HG03175 (cell line): ENCODE results near the gene ARHGAP32.
A peak's percentile ranks its signal among the peaks of the same experiment; 100 is the strongest.
"Not testable (repeated sequence)": the region's sequence is repeated elsewhere in the genome, so short reads cannot be mapped to it uniquely, and the experiment has no call there.

Experiments used
- ATAC-seq: cut with Tn5 transposase; IDR thresholded peaks from one replicate; pipeline ENCODE4 v1.9.1; 2021; ENCODE audit warnings: mild to moderate bottlenecking, moderate library complexity; ENCODE audit not compliant: unreplicated experiment

Gene ARHGAP32

DNA sequence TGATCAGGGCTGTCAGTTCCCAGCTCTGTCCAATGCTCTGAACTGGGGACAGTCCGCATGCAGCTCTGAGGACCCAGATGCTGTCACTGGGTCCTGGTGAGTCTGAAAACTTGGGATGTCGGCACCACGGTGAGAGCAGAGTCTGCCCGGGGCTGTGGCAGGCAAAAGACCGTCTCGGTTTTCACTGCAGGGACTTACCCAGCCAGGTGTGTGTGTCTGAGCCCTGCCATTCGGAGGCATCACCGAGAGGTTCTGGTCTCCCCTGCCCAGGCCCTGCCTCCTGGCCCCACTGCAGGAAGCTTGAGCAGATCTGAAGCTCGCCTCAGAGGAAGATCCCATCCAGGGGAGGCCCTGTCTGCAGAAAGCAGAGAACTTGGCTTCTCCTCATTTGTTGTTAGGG lies 254.6 kb downstream of the ARHGAP32 start:
- ATAC-seq: no peak

DNA sequence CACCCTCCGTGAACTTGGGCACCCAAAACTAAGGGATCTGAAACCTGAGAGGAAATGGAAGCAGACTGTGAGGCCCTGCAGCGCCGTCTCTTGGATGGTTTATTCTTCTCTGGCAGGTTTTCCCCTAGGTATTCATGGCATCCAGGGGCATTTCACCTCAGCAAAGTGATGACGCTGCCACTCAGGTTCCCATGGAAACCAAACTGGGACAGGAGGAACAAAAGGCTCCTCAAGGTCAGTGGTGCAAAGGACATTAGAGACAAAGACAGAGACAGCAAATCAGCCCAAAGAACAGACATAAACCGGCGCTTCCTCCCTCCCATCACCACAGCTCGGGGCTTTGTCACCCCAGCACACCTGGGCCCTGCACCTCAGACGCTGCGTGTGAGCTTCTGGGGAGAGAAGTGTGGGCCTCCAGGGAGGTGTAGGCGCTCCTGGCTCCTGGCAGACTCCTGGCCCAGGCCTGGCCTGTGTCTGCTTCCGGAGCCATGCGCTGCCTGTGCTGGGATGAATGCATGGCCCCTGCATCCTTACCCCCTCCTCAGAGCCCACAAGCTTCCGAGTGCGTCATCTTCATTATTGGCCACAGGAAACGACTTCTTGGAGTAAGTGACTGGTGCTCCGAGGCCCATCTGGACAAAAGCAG lies 255.4 kb downstream of the ARHGAP32 start:
- ATAC-seq: no peak

DNA sequence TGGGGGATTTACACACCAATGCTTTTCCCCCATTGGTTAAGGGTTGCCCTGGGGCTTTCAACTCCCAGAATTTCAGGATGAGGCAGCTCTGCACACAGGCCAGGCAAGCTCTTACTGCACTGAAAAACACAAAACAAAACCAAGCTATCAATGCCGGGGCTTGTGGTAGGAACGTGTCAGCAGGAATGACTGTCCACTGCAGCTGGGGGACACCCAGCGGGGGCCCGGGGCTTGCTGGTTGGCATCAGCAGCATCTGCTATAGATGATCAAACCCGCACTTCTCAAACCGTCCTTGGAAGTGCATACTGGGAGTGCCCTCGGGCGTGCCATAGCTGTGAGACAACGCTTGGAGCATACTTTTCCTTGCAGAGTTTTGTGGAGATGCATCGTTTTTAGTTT lies 257.2 kb downstream of the ARHGAP32 start:
- no peak for ATAC-seq

DNA sequence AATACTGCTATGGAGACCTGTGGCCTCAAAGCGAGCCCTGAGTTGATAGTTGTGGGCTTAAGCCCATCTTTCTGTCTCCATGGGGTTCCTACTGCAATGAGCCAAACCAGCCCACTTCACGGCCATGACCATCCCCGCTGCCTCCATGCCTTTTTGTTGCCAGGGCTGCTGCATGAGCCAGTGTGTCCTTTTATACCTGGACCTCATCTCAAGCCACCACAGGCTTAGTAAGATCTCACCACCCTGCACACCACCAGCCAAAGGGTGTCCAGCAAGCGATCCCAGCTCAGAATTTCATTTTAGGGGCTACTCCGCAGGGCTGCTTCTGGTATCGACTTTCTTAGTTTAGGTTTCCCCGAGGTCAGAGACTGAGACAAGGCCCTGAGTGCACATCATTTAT lies 257.8 kb downstream of the ARHGAP32 start:
- no peak for ATAC-seq

DNA sequence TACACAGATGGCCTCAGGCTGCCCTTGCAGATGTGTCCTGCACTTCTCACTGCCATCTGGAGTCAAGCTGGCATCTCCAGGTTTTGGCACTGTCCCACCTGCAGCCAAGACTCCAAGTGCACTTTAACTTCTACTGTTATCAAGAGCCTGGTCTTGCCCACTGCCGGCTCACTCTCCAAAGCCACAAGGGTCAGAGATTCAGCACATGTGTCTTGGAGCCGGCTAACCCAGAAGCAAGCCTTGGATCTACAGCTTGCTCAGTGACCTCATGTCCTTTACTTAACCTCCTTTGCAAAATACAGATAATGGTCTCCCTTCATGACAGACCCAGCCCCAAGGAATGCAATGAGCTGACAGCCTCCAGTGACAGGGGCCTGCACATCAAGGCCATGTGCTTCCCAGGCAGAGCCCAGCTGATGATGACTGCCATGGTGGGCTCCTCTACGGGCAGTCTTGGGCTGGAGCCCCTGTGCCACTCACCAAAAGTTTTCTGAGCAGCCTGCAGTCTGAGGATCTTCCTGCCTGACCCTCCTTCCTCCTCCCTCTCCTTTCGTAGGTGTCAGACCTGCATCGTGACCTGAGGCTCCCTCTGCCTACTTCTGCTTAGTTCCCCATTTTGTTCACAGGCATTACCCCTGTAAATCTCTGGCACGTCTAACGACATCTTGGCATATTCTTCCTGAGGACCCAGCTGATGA lies 258.5 kb downstream of the ARHGAP32 start:
- ATAC-seq: no peak

DNA sequence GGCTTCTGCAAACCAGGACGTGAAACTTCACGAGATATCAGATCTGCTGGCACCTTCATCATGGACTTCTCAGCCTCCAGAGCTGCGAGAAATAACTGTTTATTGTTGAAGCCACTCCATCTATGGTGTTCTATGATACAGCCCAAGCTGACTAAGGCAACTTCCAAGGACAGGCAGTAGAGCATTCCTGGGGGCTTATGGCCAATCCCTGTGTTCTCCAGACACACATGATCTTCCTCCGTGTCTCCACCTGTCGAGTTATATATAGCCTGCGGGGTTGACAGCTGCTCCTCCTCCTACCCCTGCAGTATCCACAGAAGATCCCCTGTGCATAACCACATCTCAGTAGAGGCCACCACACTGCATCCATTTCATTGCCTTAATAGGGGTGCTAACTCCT lies 260.5 kb downstream of the ARHGAP32 start:
- no peak for ATAC-seq

DNA sequence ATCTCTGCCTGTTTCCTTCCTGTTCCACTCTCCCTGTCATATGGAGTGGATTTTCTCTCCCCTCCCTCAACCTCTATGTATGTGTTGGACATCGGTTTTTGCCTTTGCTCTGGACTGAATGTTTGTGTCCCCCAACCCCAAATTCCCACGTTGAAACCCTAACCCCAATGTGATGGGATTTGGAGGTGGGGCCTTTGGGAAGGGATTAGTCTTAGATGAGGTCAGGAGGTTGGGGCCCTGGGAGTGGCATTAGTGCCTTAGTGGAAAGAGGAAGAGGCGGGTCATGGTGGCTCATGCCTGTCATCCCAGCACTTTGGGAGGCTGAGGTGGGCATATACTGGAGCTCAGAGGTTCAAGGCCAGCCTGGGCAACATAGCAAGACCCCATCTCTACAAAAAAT lies 261.1 kb downstream of the ARHGAP32 start:
- no peak for ATAC-seq

DNA sequence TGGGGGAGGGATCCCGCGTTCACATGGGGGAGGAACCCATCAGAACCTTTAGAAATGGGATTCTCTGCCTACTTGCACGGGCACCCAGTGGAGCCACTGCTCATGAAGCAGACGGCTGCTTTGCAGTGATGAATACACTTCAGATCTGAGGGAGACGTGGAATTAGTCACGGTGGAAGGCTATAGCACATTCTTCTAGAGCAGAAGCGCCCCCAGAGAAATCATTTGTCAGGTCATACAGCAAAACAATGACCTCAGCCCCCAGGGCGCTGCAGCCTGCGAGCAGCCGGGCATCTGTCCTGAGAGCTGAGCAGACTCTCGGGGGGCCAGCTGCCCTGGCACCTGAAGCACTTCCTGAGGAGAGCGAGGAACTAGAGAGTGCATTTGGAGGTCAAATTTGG lies 262.1 kb downstream of the ARHGAP32 start:
- ATAC-seq: no peak

DNA sequence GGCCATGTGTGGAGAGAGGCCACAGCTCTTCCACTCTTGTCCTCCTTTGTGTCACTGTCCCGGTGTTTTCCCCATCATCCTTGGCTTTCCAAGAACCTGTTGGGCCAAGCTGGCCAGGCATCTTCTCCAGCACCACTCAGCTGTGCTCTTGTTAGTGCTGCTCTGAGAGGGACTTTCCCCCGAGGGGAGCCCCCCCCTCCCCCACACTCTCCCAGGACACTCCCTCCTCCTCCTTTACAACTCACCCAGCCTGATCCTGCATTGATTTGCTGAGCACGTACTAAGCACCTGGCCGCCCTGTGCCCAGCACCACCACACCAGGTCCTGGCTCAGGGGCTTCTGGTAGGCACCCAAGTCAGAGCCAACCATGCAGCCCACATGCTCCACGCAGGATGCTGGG lies 262.7 kb downstream of the ARHGAP32 start:
- ATAC-seq: no peak

DNA sequence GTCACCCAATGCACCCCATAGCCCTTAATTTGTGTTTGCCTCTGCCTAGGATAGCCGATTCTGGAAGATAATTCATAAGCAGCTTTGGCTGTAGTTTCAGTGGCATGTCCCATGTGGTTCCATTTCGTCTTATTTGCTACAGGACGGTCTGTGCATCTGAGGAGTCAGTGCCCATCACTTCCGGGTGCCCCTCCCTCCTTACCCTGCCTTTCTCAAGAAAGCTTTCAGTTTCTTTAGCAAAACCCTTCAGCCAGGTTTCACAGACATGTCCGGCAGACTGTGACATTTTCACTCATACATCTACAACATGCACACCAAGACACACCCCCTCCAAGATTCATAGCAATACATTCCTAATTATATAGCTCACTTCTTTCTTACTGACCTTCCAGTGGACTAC lies 263.7 kb downstream of the ARHGAP32 start:
- peak; percentile 99 for ATAC-seq

DNA sequence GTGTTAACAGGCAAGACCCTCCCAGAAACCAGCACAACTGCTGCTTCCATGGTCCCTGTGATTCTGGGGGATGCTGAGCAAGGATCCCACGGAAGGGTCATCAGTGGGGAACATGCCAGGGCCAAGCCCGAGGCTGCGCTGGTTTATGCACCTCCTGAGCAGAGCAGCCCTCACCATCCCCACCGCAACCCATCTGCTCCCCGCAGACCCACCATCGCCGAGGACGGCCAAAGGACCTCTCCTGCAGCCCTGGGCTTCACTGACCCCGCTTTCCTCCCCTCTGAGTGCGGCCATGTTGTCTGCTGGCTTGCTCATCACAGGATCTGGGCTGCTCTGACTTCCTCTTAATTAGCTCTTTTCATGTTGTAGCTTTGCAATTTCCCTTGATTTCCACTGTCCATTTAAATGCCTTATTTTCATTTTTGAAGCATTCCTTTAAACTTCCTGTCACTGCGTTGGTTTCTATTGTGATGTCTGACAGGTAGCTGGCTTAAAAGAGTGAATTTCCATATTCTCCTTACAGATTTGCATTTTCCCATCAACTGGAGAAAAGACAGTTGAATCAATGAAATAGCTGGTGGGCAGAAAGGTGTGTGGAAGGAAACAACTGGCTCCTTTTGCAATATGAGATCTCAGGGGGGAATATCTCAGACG lies 264.3 kb downstream of the ARHGAP32 start:
- no peak for ATAC-seq

DNA sequence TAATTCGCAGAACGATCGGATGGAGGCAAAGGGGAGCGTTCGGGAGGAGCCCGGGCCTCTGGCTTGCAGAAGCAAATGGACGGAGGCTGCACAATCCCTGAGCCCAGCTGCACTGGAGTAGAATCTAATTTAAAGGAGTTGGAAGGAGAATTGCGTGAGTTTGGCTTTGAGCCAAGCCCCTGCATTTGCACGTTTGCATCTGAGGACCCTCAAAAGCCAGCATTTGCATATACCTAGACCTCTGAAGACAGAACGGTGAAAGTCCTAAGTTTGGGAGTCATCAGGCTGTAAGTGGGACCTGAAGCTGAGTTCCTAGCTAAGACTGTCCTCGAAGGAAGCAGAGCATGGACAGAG lies 265.0 kb downstream of the ARHGAP32 start:
- ATAC-seq: no peak

DNA sequence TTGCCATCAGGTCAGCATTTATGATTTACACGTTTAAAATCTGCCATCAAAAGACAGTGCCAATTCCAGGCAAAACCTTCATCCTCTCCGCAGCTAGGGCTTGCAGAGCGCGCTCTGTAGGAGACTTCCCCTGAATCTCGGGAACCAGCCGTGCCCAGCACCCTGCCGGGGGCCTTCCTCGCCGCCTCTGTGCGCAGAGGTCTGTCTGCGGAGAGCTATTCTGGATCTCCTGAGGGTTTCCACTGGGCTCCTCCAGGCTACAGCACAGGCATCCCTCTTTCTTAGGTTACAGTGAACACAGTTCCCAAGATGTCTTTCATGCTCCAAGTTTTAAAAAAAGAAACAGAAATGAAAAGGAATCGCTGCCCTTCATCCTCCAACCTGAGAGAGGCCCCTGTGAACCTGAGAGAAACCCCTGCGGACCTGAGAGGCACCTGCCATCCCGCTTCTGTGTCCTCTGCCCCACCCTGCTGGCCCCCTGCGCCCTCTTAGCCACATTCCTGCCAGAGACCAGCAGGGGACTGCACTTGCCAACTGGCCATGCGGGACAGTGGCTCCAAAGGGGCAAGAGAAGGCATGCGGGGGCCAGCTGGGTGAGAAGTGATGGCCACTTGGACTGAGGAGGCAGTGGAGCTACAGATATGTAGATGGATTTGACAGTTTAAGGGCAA lies 265.6 kb downstream of the ARHGAP32 start:
- ATAC-seq: no peak

DNA sequence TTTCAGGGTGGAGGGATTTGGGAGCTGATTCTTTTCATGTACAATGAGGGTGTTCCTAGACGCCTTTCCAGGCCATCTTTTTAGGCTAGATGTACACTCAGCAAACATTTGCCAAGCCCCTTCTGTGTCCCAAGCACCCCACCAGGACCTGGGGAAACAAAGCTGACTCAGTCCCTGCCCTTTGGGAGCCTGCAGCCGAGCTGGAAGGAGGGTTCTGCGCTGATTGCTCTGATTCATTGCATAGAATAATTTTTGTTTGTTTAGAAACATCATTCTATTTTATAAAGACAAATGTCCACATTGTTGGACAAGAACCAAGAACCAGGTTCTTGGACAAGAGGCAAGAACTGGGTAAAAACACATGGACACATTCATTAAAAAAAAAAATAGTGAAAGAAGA lies 266.1 kb downstream of the ARHGAP32 start:
- ATAC-seq: no peak

DNA sequence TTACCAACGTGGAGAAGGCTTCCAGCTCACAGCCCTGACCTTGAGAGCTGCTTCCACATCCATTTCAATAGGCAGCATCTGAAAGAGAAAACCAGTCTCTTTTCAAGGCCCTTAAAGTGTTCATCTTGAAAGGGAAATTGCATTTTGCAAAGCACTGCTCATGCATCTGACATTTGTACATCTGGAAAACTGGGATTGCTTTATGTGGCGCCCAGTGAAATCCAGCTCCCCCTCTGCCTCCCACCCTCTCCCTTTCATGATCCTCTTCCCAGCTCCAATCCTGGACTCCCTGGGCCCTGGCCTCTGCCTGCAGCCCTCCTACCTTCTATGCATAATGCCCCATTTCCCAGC lies 266.9 kb downstream of the ARHGAP32 start:
- no peak for ATAC-seq

DNA sequence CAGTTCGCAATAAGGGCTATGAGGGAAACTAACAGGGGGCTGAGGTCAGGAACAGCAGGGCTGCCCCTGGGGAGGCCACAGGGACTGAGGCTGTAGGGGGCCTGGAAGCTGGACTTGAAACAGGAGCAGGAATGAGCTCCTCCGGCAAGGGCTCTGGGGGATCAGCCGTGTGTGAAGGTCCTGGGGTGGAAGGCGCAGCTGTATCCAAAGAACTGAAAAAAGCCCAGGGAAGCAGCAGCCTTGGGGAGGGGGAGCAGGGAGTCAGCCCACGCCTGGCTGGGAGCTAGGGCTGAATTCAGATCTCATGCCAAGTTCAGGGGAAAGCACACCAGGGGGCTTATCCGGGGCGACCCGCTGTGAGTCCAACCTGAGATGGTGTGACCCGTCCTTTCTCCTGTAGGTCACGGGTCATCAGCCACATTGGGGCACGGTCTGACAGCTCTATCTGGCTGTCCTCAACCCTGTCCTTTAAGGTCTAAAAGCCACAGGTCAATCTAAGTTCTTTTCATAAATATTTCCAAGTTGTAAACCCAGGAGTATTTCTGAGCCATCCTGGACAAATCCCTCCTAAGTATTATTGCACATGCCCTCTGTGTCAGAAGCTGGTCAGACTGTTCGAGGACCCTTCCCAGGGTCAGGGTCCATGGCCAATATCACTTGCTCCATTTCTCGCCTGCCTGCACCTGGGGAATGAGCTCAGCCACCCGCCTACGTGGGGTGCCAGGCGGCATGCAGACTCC lies 267.4 kb downstream of the ARHGAP32 start:
- ATAC-seq: no peak

DNA sequence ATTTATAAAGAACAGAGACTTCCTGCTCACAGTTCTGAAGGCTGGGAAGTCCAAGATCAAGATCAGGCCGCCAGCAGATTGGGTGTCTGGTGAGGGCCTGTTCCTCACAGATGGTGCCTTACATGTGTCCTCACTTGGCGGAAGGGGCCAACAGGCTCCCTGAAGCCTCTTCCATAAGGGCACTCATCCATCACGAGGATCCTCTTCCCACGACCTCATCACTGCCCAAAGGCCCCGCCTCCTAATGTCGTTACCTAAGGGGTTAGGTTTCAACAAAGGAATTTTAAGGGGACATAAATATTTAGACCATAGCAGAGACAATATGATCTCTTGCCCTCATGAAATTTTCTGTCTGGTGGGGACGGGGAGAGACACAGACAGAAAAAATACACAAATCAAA lies 268.0 kb downstream of the ARHGAP32 start:
- no peak for ATAC-seq

DNA sequence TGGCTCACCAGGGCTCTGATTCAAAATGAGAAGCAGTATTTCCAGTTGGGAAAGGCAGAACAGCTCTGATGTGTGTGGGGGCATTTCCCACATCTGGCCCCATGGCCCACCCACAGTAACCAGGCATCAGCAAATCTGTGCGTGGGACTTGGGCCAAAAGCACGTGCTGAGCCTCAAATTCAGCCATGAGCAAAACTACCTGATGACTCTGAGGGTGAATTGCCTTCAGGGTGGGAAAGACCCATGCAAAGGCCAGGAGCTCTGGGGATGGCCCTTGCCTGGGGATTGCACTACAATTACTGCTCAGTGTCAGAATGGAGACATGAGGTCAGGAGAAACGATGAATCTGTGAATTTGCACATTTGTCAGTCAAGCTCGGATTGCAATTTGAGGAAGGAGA lies 270.3 kb downstream of the ARHGAP32 start:
- ATAC-seq: no peak

DNA sequence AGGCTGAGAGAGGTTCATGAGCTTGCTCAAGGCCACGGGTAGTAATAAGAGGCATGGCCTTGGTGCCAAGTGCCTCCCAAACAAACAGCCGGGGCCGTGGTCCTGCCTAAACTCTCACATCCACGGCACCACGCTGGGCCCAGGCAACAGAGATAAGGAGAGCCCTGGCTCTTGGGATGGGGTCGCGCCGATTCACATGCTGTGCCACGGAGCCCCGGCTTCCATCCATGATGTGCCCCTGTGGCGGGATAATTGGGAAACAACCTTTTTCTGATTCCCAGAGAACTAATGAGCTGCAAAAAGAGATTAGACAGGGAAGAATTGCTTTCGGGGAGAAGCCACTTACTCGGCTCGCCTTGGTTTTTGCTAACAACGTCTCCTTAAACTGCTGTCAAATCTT lies 271.5 kb downstream of the ARHGAP32 start:
- ATAC-seq: no peak

DNA sequence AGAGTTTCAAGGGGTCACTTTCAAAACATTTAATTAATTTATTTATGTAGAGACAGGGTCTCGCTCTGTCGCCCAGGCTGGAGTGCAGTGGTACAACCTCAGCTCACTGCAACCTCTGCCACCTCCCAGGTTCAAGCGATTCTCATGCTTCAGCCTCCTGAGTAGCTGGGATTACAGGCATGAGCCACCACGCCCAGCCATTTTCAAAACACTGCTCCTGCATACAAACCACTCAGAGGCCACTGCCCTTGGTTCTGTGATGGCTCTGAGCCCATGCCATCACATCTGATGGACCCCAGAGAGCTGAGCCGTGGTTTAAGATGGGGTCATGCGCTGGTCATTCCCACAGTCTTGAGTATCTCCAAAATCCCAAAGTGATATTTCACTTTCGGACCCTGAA lies 272.5 kb downstream of the ARHGAP32 start:
- ATAC-seq: not testable (repeated sequence)

DNA sequence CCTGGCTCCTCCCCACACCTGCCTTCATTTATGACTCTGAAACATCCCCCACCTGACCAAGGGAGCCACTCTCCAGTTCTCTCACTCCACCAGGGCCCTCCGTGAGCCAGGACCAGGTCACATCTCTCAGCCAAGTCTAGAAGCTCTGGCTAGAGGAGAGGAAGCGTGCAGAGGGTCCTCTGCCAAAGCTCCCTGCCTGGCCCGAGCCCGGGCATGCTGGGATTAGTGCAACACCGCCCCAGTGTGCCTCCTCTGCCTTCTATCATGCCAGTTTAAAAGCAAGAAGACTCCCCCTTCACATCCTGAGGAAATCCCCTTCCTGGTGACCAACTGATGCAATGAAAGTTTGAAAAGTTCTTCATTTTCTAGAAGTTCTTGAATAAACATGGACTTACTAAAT lies 272.9 kb downstream of the ARHGAP32 start:
- ATAC-seq: no peak
